ENCODE measurements around the gene HAS3.

- TF ChIP-seq, protein P1, sequence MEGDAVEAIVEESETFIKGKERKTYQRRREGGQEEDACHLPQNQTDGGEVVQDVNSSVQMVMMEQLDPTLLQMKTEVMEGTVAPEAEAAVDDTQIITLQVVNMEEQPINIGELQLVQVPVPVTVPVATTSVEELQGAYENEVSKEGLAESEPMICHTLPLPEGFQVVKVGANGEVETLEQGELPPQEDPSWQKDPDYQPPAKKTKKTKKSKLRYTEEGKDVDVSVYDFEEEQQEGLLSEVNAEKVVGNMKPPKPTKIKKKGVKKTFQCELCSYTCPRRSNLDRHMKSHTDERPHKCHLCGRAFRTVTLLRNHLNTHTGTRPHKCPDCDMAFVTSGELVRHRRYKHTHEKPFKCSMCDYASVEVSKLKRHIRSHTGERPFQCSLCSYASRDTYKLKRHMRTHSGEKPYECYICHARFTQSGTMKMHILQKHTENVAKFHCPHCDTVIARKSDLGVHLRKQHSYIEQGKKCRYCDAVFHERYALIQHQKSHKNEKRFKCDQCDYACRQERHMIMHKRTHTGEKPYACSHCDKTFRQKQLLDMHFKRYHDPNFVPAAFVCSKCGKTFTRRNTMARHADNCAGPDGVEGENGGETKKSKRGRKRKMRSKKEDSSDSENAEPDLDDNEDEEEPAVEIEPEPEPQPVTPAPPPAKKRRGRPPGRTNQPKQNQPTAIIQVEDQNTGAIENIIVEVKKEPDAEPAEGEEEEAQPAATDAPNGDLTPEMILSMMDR (IDR thresholded peaks at IDR 0.05), result no peak
- TF ChIP-seq POLR2A (IDR thresholded peaks at IDR 0.05), result no peak
These were observed 61.8 kb downstream of the HAS3 start for GRCh38 chr16:69166946-69167930.

Data from heart left ventricle (tissue), 13 donors.